Neural cell (in vitro differentiated cells): ENCODE data around the gene GNB3. TPM values are rescaled to one million over a fixed set of nuclear protein-coding genes. Genes with fewer than 3 reads are reported as not detected.

Experiments used
- H2AFZ ChIP-seq: fragments of 200-600, 300-800 bp; sonication (generic), shearing (Covaris generic); 2 replicates; pipeline ENCODE4 v1.6.0; 2014; ENCODE audit warnings: low read depth, mild to moderate bottlenecking, antibody characterized with exemption, low read length, moderate library complexity
- H3F3A ChIP-seq: fragments of 200-600 bp; shearing (Covaris generic); 2 replicates; pipeline ENCODE4 v1.6.1; 2016; ENCODE audit warnings: mild to moderate bottlenecking, moderate library complexity, mixed read lengths, antibody characterized with exemption, low read length; ENCODE audit not compliant: insufficient read depth, poor library complexity, severe bottlenecking
- H3K27ac ChIP-seq: fragments of 200-600, 300-800 bp; sonication (generic), shearing (Covaris generic); 2 replicates; pipeline ENCODE4 v1.5.1; 2014; ENCODE audit warnings: mild to moderate bottlenecking, low read length, moderate library complexity
- H3K27me3 ChIP-seq: fragments of 300-800, 200-600 bp; sonication (generic), shearing (Covaris generic); 2 replicates; pipeline ENCODE4 v1.6.0; 2014; ENCODE audit warnings: mild to moderate bottlenecking, low read depth, low read length, moderate library complexity; ENCODE audit not compliant: insufficient read depth
- H3K36me3 ChIP-seq: fragments of 300-800, 200-600 bp; sonication (generic), shearing (Covaris generic); 2 replicates; pipeline ENCODE4 v1.5.1; 2014; ENCODE audit warnings: mild to moderate bottlenecking, antibody characterized with exemption, low read length, moderate library complexity; ENCODE audit not compliant: insufficient read depth
- H3K4me2 ChIP-seq: fragments of 300-800, 200-600 bp; sonication (generic), shearing (Covaris generic); 2 replicates; pipeline ENCODE4 v1.6.0; 2014; ENCODE audit warnings: mild to moderate bottlenecking, low read length
- H3K4me3 ChIP-seq: fragments of 300-800, 200-600 bp; sonication (generic), shearing (Covaris generic); 2 replicates; pipeline ENCODE4 v1.5.1; 2014; ENCODE audit warnings: mild to moderate bottlenecking, low read length, moderate library complexity
- H3K79me2 ChIP-seq: fragments of 200-600 bp; shearing (Covaris generic); replicated peaks from 2 replicates; pipeline ENCODE4 v1.6.0; 2014; ENCODE audit warnings: mild to moderate bottlenecking, low read length, moderate library complexity; ENCODE audit not compliant: insufficient read depth
- H3K9ac ChIP-seq: fragments of 300-800, 200-600 bp; sonication (generic), shearing (Covaris generic); 2 replicates; pipeline ENCODE4 v1.6.1; 2016; ENCODE audit warnings: mild to moderate bottlenecking, low read length, mixed read lengths
- H3K9me2 ChIP-seq: fragments of 200-600 bp; shearing (Covaris generic); 2 replicates; pipeline ENCODE4 v1.6.1; 2016; ENCODE audit warnings: mild to moderate bottlenecking, low read length, mixed read lengths; ENCODE audit not compliant: insufficient read depth
- H3K9me3 ChIP-seq: fragments of 200-600, 300-800 bp; sonication (generic), shearing (Covaris generic); 2 replicates; pipeline ENCODE4 v1.6.1; 2016; ENCODE audit warnings: mild to moderate bottlenecking, mixed run types, low read length, moderate library complexity, mixed read lengths
- H4K20me1 ChIP-seq: fragments of 200-600 bp; shearing (Covaris generic); 2 replicates; pipeline ENCODE4 v1.6.1; 2016; ENCODE audit warnings: mild to moderate bottlenecking, mixed run types; ENCODE audit not compliant: insufficient read depth
- EP300 ChIP-seq: fragments of 450-650 bp; conservative IDR thresholded peaks from 2 replicates; pipeline ENCODE4 v1.6.1; 2014; ENCODE audit warnings: antibody characterized with exemption, mild to moderate bottlenecking, moderate library complexity; ENCODE audit not compliant: poor library complexity, severe bottlenecking
- EZH2 ChIP-seq: fragments of 200-600, 300-800 bp; shearing (Covaris generic), sonication (generic); IDR thresholded peaks from 2 replicates; pipeline ENCODE4 v1.6.1; 2014; ENCODE audit warnings: antibody characterized with exemption, low read length, borderline replicate concordance, mild to moderate bottlenecking; ENCODE audit not compliant: insufficient read depth, poor library complexity, severe bottlenecking
- MXI1 ChIP-seq: fragments of 450-650 bp; conservative IDR thresholded peaks from 2 replicates; pipeline ENCODE4 v1.6.1; 2014; ENCODE audit warnings: antibody characterized with exemption, mild to moderate bottlenecking; ENCODE audit not compliant: poor library complexity, severe bottlenecking
- POLR2AphosphoS5 ChIP-seq: IDR thresholded peaks from 2 replicates; pipeline ENCODE4 v1.6.1; 2012
- RAD21 ChIP-seq: fragments of 450-650 bp; conservative IDR thresholded peaks from 2 replicates; pipeline ENCODE4 v1.6.1; 2014; ENCODE audit warnings: antibody characterized with exemption, mild to moderate bottlenecking, moderate library complexity
- SMC3 ChIP-seq: fragments of 450-650 bp; conservative IDR thresholded peaks from 2 replicates; pipeline ENCODE4 v1.6.1; 2014; ENCODE audit warnings: antibody characterized with exemption, mild to moderate bottlenecking, moderate library complexity; ENCODE audit not compliant: poor library complexity
- TAF1 ChIP-seq: IDR thresholded peaks from 2 replicates; pipeline ENCODE4 v1.6.1; 2012; ENCODE audit warnings: low read depth
- polyA plus RNA-seq: library from polyadenylated mRNA; depleted of rRNA; stranded (reverse); fragments of >200 nt; gene quantifications from 2 replicates; pipeline ENCODE4 v1.2.3, GENCODE V29; 2014
- TF ChIP-seq, protein P1 (sequence below): IDR thresholded peaks from 2 replicates; pipeline ENCODE4 v1.6.1; 2012; ENCODE audit warnings: borderline replicate concordance
- TF ChIP-seq, protein P2 (sequence below): fragments of 450-650 bp; IDR thresholded peaks from 2 replicates; pipeline ENCODE4 v1.5.1; 2014; ENCODE audit warnings: antibody characterized with exemption, mild to moderate bottlenecking, moderate library complexity; ENCODE audit not compliant: poor library complexity, severe bottlenecking

Gene GNB3
- polyA plus RNA-seq, 1 donor from 2014 or later: 18.8 TPM

DNA sequence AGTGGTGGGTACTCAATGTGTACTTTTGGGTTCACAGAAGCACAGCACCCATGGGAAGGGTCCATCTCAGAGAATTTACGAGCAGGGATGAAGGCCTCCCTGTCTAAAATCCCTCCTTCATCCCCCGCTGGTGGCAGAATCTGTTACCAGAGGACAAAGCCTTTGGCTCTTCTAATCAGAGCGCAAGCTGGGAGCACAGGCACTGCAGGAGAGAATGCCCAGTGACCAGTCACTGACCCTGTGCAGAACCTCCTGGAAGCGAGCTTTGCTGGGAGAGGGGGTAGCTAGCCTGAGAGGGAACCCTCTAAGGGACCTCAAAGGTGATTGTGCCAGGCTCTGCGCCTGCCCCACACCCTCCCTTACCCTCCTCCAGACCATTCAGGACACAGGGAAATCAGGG, 20.6 kb upstream of the GNB3 start:
- Histone ChIP-seq H3K4me2 (no peak overlapping the region), H3K79me2 (peaks cover 25% of the 10 kb centered on the region), H3K9me3 (no peaks in the 10 kb centered on the region), H3K27me3 (no peaks in the 10 kb centered on the region), H3K36me3 (no peaks in the 10 kb centered on the region), H3K9ac (peak overlapping the region; percentile 88), H3K4me3 (peak overlapping the region; percentile 70), H3F3A (peaks cover 5% of the 10 kb centered on the region), H3K27ac (peak overlapping the region; percentile 88), H3K9me2 (no peaks in the 10 kb centered on the region), H2AFZ (no peak overlapping the region), H4K20me1 (no peaks in the 10 kb centered on the region)
- TF ChIP-seq EP300: no peak
- TF ChIP-seq SMC3: no peak
- TF ChIP-seq EZH2: no peak
- TF ChIP-seq TAF1: no peak
- TF ChIP-seq, protein P1, sequence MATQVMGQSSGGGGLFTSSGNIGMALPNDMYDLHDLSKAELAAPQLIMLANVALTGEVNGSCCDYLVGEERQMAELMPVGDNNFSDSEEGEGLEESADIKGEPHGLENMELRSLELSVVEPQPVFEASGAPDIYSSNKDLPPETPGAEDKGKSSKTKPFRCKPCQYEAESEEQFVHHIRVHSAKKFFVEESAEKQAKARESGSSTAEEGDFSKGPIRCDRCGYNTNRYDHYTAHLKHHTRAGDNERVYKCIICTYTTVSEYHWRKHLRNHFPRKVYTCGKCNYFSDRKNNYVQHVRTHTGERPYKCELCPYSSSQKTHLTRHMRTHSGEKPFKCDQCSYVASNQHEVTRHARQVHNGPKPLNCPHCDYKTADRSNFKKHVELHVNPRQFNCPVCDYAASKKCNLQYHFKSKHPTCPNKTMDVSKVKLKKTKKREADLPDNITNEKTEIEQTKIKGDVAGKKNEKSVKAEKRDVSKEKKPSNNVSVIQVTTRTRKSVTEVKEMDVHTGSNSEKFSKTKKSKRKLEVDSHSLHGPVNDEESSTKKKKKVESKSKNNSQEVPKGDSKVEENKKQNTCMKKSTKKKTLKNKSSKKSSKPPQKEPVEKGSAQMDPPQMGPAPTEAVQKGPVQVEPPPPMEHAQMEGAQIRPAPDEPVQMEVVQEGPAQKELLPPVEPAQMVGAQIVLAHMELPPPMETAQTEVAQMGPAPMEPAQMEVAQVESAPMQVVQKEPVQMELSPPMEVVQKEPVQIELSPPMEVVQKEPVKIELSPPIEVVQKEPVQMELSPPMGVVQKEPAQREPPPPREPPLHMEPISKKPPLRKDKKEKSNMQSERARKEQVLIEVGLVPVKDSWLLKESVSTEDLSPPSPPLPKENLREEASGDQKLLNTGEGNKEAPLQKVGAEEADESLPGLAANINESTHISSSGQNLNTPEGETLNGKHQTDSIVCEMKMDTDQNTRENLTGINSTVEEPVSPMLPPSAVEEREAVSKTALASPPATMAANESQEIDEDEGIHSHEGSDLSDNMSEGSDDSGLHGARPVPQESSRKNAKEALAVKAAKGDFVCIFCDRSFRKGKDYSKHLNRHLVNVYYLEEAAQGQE: no peak
- no peak for TF ChIP-seq MXI1
- no peak for TF ChIP-seq POLR2AphosphoS5
- TF ChIP-seq, protein P2, sequence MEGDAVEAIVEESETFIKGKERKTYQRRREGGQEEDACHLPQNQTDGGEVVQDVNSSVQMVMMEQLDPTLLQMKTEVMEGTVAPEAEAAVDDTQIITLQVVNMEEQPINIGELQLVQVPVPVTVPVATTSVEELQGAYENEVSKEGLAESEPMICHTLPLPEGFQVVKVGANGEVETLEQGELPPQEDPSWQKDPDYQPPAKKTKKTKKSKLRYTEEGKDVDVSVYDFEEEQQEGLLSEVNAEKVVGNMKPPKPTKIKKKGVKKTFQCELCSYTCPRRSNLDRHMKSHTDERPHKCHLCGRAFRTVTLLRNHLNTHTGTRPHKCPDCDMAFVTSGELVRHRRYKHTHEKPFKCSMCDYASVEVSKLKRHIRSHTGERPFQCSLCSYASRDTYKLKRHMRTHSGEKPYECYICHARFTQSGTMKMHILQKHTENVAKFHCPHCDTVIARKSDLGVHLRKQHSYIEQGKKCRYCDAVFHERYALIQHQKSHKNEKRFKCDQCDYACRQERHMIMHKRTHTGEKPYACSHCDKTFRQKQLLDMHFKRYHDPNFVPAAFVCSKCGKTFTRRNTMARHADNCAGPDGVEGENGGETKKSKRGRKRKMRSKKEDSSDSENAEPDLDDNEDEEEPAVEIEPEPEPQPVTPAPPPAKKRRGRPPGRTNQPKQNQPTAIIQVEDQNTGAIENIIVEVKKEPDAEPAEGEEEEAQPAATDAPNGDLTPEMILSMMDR: no peak
- TF ChIP-seq RAD21: no peak

DNA sequence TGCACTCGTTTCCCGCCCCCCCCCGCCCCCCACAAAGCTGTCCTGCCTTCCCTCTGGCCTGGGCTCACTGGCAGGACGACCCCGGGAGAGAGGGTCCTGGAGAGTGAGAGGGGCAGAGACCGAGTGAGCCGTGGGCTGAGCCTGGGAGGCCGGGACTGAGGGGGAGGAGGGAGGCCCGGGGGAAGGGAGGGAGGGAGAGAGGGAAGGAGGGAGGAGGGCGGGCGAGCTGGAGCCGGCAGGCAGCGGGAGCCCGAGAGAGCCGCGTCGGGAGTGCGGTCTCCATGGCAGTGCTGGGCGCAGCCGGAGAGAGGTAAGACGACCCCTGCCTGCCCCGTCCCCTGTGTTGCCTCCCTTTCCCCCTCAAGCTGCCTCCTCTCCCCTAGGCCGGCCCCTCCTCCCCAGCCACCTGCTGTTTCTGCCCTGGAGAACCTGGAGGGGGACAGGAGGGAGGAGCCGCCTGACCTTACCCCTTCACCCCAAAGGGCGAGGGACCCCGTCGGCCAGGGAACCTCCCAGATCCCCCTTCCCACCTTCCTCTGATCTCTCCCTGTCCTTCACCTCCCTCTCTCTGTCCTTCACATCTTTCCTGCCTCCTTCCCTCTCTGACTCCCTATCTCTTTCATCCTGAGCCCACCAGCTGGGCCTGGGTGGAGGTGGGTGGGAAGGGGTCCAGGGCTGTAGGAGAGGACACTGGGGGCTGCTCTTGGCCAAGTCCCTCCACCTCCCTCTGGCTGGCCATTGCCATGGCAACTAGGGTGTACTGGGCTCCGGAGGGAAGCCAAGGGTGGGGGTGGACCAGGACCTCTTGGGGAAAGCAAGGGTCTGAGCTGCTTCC, 18.9 kb upstream of the GNB3 start, which contains the start of gene GPR162:
TSS of gene GPR162 (plus strand) at position 231 of the 835 bp plus-strand sequence. CDS start 2,078 bp downstream, outside the sequence.
- H3K4me2 ChIP-seq: peak within 1 kb of the TSS; percentile 68
- no peaks in the 10 kb centered on the region for H3K9me2 ChIP-seq
- H3K4me3 ChIP-seq: peak within 1 kb of the TSS; percentile 70
- H3K36me3 ChIP-seq: no peaks in the 10 kb centered on the region
- peaks cover 5% of the 10 kb centered on the region for H3F3A ChIP-seq
- H3K27me3 ChIP-seq: no peaks in the 10 kb centered on the region
- H3K27ac ChIP-seq: peak within 1 kb of the TSS; percentile 88
- H3K79me2 ChIP-seq: peaks cover 25% of the 10 kb centered on the region
- H3K9me3 ChIP-seq: no peaks in the 10 kb centered on the region
- no peaks in the 10 kb centered on the region for H4K20me1 ChIP-seq
- peak within 1 kb of the TSS; percentile 88 for H3K9ac ChIP-seq
- TF ChIP-seq EP300 (no peak), SMC3 (peak; percentile 37), EZH2 (no peak), POLR2AphosphoS5 (peak; percentile 58), MXI1 (peak; percentile 42), RAD21 (peak; percentile 11), TAF1 (peak; percentile 2)
- TF ChIP-seq, protein P1: no peak
- TF ChIP-seq, protein P2: peak; percentile 11
- H2AFZ ChIP-seq: peak within 1 kb of the TSS; percentile 35
